Smooth muscle cell (in vitro differentiated cells): ENCODE results near the gene DAPK2. TPM values are rescaled to one million over a fixed set of nuclear protein-coding genes. Genes with fewer than 3 reads are reported as not detected.

Experiments
- DNase-seq: peaks from one replicate; lab custom pipeline; 2025; ENCODE audit not compliant: unreplicated experiment; lab: John Stamatoyannopoulos, UW
- H2AFZ ChIP-seq: fragments of 200-600 bp; sonication (generic); 2 replicates; pipeline ENCODE4 v1.6.0; 2016; ENCODE audit warnings: antibody characterized with exemption, low read depth, mild to moderate bottlenecking
- H3F3A ChIP-seq: fragments of 200-600 bp; sonication (generic); 2 replicates; pipeline ENCODE4 v1.6.0; 2017; ENCODE audit warnings: antibody characterized with exemption, low read depth
- H3K27ac ChIP-seq: fragments of 200-600 bp; sonication (generic); 2 replicates; pipeline ENCODE4 v1.5.1; 2016; ENCODE audit warnings: low read depth, mild to moderate bottlenecking
- H3K27me3 ChIP-seq: fragments of 200-600 bp; sonication (generic); 2 replicates; pipeline ENCODE4 v1.6.1; 2016; ENCODE audit warnings: low read depth, mild to moderate bottlenecking
- H3K36me3 ChIP-seq: fragments of 200-600 bp; sonication (generic); 2 replicates; pipeline ENCODE4 v1.5.1; 2016; ENCODE audit warnings: low read depth
- H3K4me1 ChIP-seq: fragments of 200-600 bp; sonication (generic); 2 replicates; pipeline ENCODE4 v1.5.1; 2016; ENCODE audit warnings: low read depth
- H3K4me2 ChIP-seq: fragments of 200-600 bp; sonication (generic); 2 replicates; pipeline ENCODE4 v1.6.0; 2016; ENCODE audit warnings: mild to moderate bottlenecking
- H3K4me3 ChIP-seq: fragments of 200-600 bp; sonication (generic); 2 replicates; pipeline ENCODE4 v1.5.1; 2016; ENCODE audit warnings: mild to moderate bottlenecking
- H3K79me2 ChIP-seq: fragments of 200-600 bp; sonication (generic); 2 replicates; pipeline ENCODE4 v1.6.0; 2016; ENCODE audit warnings: low read depth, mild to moderate bottlenecking
- H3K9ac ChIP-seq: fragments of 200-600 bp; sonication (generic); 2 replicates; pipeline ENCODE4 v1.6.0; 2016; ENCODE audit warnings: low read depth
- H3K9me3 ChIP-seq: fragments of 200-600 bp; sonication (generic); replicated peaks from 2 replicates; pipeline ENCODE4 v1.5.1; 2016; ENCODE audit warnings: low read depth
- H4K20me1 ChIP-seq: fragments of 200-600 bp; sonication (generic); 2 replicates; pipeline ENCODE4 v1.6.0; 2016; ENCODE audit warnings: low read depth
- CTCF ChIP-seq: fragments of 200-600 bp; sonication (generic); IDR thresholded peaks from 2 replicates; pipeline ENCODE4 v1.5.1; 2017; ENCODE audit warnings: borderline replicate concordance, mild to moderate bottlenecking, antibody characterized with exemption; ENCODE audit not compliant: insufficient read depth, poor library complexity, severe bottlenecking
- WGBS: methylation state at CpG from one replicate; pipeline ENCODE4 v1.1.7; 2016; ENCODE audit warnings: low lambda C conversion rate; 5-methylcytosine and 5-hydroxymethylcytosine counted together
- polyA plus RNA-seq: library from polyadenylated mRNA; unstranded; fragments of >200 nt; fragmentation: Nextera tagmentation; extraction: Ambion mirVana; gene quantifications from 2 replicates; pipeline ENCODE4 v1.2.1, GENCODE V29; 2016
- total RNA-seq: library from RNA; depleted of rRNA; stranded (reverse); fragments of >200 nt; gene quantifications from 2 replicates; pipeline ENCODE4 v1.2.3, GENCODE V29; 2014

The DAPK2 gene
- total and polyA plus RNA-seq, 2 experiments from 2014 or later = not detected

- Histone ChIP-seq H3K4me2 (no peak overlapping the region), H3K4me1 (peaks cover 7% of the 10 kb centered on the region), H3K9ac (no peak overlapping the region), H2AFZ (no peak overlapping the region), H3K4me3 (no peak overlapping the region), H3K27me3 (no peaks in the 10 kb centered on the region), H3F3A (no peaks in the 10 kb centered on the region), H3K27ac (no peak overlapping the region), H3K36me3 (no peaks in the 10 kb centered on the region), H3K79me2 (no peaks in the 10 kb centered on the region), H4K20me1 (no peaks in the 10 kb centered on the region), H3K9me3 (no peaks in the 10 kb centered on the region)
- WGBS = 56% methylated on average over 5 of the region's 5 CpGs
- no peak for TF ChIP-seq CTCF
- no peak for DNase-seq
These were observed 165.5 kb downstream of the DAPK2 start for GRCh38 chr15:63880744-63881143.

GRCh38 chr15:63879995-63880394, 166.3 kb downstream of the DAPK2 start:
- H3K4me2 ChIP-seq = no peak overlapping the region
- H3K27me3 ChIP-seq = no peaks in the 10 kb centered on the region
- no peak overlapping the region for H3K9ac ChIP-seq
- 88% methylated on average over 1 of the region's 1 CpG for WGBS
- no peak overlapping the region for H3K27ac ChIP-seq
- H3K79me2 ChIP-seq = no peaks in the 10 kb centered on the region
- no peak overlapping the region for H2AFZ ChIP-seq
- H3F3A ChIP-seq = no peaks in the 10 kb centered on the region
- no peaks in the 10 kb centered on the region for H3K36me3 ChIP-seq
- no peak overlapping the region for H3K4me3 ChIP-seq
- H3K9me3 ChIP-seq = no peaks in the 10 kb centered on the region
- no peak for TF ChIP-seq CTCF
- no peak for DNase-seq
- no peaks in the 10 kb centered on the region for H4K20me1 ChIP-seq
- H3K4me1 ChIP-seq = peaks cover 7% of the 10 kb centered on the region

GRCh38 chr15:63879211-63879610, 167.1 kb downstream of the DAPK2 start:
- no peak overlapping the region for H3K9ac ChIP-seq
- WGBS = 63% methylated on average over 3 of the region's 3 CpGs
- no peak for TF ChIP-seq CTCF
- no peaks in the 10 kb centered on the region for H3K9me3 ChIP-seq
- H3K27ac ChIP-seq = no peak overlapping the region
- no peaks in the 10 kb centered on the region for H3F3A ChIP-seq
- no peaks in the 10 kb centered on the region for H4K20me1 ChIP-seq
- H3K27me3 ChIP-seq = no peaks in the 10 kb centered on the region
- H3K4me2 ChIP-seq = no peak overlapping the region
- no peak overlapping the region for H2AFZ ChIP-seq
- no peak overlapping the region for H3K4me3 ChIP-seq
- peaks cover 7% of the 10 kb centered on the region for H3K4me1 ChIP-seq
- no peaks in the 10 kb centered on the region for H3K79me2 ChIP-seq
- no peaks in the 10 kb centered on the region for H3K36me3 ChIP-seq
- no peak for DNase-seq

- Histone ChIP-seq H3K36me3 (no peaks in the 10 kb centered on the region), H3K27ac (no peak overlapping the region), H3K9me3 (no peaks in the 10 kb centered on the region), H4K20me1 (no peaks in the 10 kb centered on the region), H3K9ac (no peak overlapping the region), H3K4me3 (no peak overlapping the region), H3K27me3 (no peaks in the 10 kb centered on the region), H3K79me2 (no peaks in the 10 kb centered on the region), H3K4me1 (peaks cover 7% of the 10 kb centered on the region), H2AFZ (no peak overlapping the region), H3F3A (no peaks in the 10 kb centered on the region), H3K4me2 (no peak overlapping the region)
- no peak for TF ChIP-seq CTCF
- 97% methylated on average over 5 of the region's 5 CpGs for WGBS
- no peak for DNase-seq
These were observed 168.5 kb downstream of the DAPK2 start for GRCh38 chr15:63877713-63878271.
